Fibroblast of lung (primary cell): Measurements from ENCODE around the gene SUN5.

Experiments used
- CTCF ChIP-seq, 2 donors: IDR thresholded peaks in 1 of 2; conservative IDR thresholded peaks in 1 of 2; 1 replicate in 1 of 2; 2 replicates in 1 of 2; pipeline ENCODE4 v1.5.1; 2011 to 2012; ENCODE audit warnings: low read length in 2 of 2, control low read depth in 1 of 2, inconsistent platforms in 1 of 2, low read depth in 1 of 2, mild to moderate bottlenecking in 1 of 2
- EZH2 ChIP-seq: IDR thresholded peaks from 2 replicates; pipeline ENCODE4 v1.5.1; 2012; ENCODE audit warnings: low read length, control low read depth, mild to moderate bottlenecking; ENCODE audit errors: missing control alignments

DNA sequence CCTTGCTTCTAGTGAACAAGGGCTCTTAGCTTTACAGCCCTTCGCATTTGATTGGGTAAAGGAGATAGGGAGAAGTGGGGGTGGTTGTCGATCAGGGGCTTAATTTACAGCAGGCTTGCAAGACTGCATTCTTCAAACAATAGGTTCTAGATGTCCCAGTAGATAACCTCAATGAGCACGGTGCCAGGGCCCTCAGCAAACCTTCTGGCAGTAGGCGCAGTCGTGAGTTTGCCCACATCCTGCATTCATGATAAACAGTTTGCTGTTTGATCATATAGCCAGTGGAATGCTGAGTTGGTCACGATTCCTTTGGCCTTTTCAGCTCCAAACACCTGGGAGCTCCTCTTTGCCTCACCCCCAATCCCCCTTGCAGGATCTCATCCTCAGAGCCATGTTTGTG lies 27.5 kb downstream of the SUN5 start:
- no peak for TF ChIP-seq CTCF (conservative IDR thresholded peaks at IDR 0.05 in 1 of 2, IDR thresholded peaks at IDR 0.05 in 1 of 2; ENCODE audit: low read depth in 1 of 2, low read length in 2 of 2)
- no peak for TF ChIP-seq EZH2
